Vagina (tissue), 2 donors: ENCODE data around the gene AMZ2. TPM values are rescaled to one million over a fixed set of nuclear protein-coding genes. Genes with fewer than 3 reads are reported as not detected.
A peak's percentile ranks its signal among the peaks of the same experiment; 100 is the strongest.
"Not testable (repeated sequence)": the region's sequence is repeated elsewhere in the genome, so short reads cannot be mapped to it uniquely, and the experiment has no call there.

ENCODE experiments used
- DNase-seq, 2 donors: peaks; one replicate each; pipeline ENCODE4 v3.0.0-alpha.2; 2017; ENCODE audit errors: extremely low spot score in 2 of 2
- H3K27ac ChIP-seq: fragments of 200-600 bp; sonication (generic); one replicate; pipeline ENCODE4 v1.5.1; 2019
- H3K27me3 ChIP-seq: fragments of 200-600 bp; sonication (generic); one replicate; pipeline ENCODE4 v1.5.1; 2019
- H3K36me3 ChIP-seq, 2 donors: fragments of 200-600 bp; sonication (generic); one replicate each; pipeline ENCODE4 v1.5.1; 2017 to 2019
- H3K4me1 ChIP-seq: fragments of 200-600 bp; sonication (generic); one replicate; pipeline ENCODE4 v1.5.1; 2019
- H3K4me3 ChIP-seq, 2 donors: fragments of 200-600 bp; sonication (generic); 1 replicate in 1 of 2; 2 replicates in 1 of 2; pipeline ENCODE4 v1.5.1; 2016 to 2019
- H3K9me3 ChIP-seq: fragments of 200-600 bp; sonication (generic); one replicate; pipeline ENCODE4 v1.5.1; 2019
- CTCF ChIP-seq, 3 experiments: fragments of 450-650 bp in 2 of 3; fragments of 200-600 bp in 1 of 3; sonication (generic) in 1 of 3; IDR thresholded peaks; one replicate each; pipeline ENCODE4 v1.5.1; 2017 to 2019; ENCODE audit warnings: antibody characterized with exemption in 3 of 3, mild to moderate bottlenecking in 2 of 3, moderate library complexity in 2 of 3
- POLR2A ChIP-seq, 2 donors: fragments of 450-650 bp; IDR thresholded peaks; one replicate each; pipeline ENCODE4 v1.6.1; 2017; ENCODE audit warnings: antibody characterized with exemption in 2 of 2, mild to moderate bottlenecking in 2 of 2, moderate library complexity in 2 of 2
- POLR2AphosphoS5 ChIP-seq, 2 donors: sonication (generic); formaldehyde crosslinking; IDR thresholded peaks; one replicate each; pipeline ENCODE4 v1.9.0; 2017; ENCODE audit warnings: antibody characterized with exemption in 2 of 2, mild to moderate bottlenecking in 2 of 2, low read depth in 1 of 2; ENCODE audit not compliant: insufficient read depth in 1 of 2
- intact Hi-C: fragments of 100-400 bp; cut with DNase I; formaldehyde crosslinking; loops from one replicate; pipeline ENCODE4 v1.15.1; 2023
- total RNA-seq: library from RNA; depleted of rRNA; stranded (reverse); fragments of >200 nt; gene quantifications from one replicate; pipeline ENCODE4 v1.2.3, GENCODE V29; 2016

Gene AMZ2
- total RNA-seq, 1 donor from 2014 or later, result 39.8 TPM

GRCh38 chr17:68260051-68260762 lies 12.4 kb downstream of the AMZ2 start:
- TF ChIP-seq POLR2AphosphoS5 (IDR thresholded peaks at IDR 0.05; ENCODE audit: insufficient read depth in 1 of 2, low read depth in 1 of 2), result no peak
- no peak for TF ChIP-seq POLR2A (IDR thresholded peaks at IDR 0.05)
- no peak for TF ChIP-seq CTCF (IDR thresholded peaks at IDR 0.05)
- intact Hi-C loops, result no loop called here
- H3K27ac ChIP-seq, result peak overlapping the region; percentile 53

DNA sequence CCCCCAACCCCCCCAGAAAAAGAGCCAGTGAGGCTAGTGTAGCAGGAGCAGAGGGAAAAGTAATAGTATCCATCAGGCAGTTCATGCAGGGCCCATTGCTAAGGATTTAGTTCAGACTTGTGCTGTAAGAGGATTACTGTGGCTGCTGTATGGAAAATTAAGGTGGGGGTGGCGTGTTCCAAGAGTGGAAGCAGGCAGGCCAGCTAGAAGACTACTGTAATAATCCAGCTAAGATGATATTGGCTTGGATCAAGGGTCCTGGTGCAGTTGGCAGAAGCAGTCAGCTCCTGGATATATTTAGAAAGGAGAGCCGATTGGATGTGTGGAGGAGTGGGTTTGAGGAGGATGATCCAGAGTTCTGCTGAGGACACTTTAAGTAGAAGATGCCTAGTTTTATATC lies 14.6 kb downstream of the AMZ2 start:
- not testable (repeated sequence) for H3K4me3 ChIP-seq, H3K36me3 ChIP-seq, H3K9me3 ChIP-seq, H3K4me1 ChIP-seq, H3K27ac ChIP-seq, H3K27me3 ChIP-seq, DNase-seq
- intact Hi-C loops, result loop anchor here (2.0 kb wide), 1 partner anchor 200 kb away; no protein-coding TSS in a partner anchor

More at GRCh38 chr17:68260051-68260762, 12.4 kb downstream of the AMZ2 start:
- no peak overlapping the region for H3K4me3 ChIP-seq
- peaks cover 6% of the 10 kb centered on the region for H3K4me1 ChIP-seq
- H3K9me3 ChIP-seq, result no peaks in the 10 kb centered on the region
- H3K36me3 ChIP-seq, result peaks cover 0 to 13% of the 10 kb centered on the region in 2 donors
- H3K27me3 ChIP-seq, result no peaks in the 10 kb centered on the region
- DNase-seq, result no peak

DNA sequence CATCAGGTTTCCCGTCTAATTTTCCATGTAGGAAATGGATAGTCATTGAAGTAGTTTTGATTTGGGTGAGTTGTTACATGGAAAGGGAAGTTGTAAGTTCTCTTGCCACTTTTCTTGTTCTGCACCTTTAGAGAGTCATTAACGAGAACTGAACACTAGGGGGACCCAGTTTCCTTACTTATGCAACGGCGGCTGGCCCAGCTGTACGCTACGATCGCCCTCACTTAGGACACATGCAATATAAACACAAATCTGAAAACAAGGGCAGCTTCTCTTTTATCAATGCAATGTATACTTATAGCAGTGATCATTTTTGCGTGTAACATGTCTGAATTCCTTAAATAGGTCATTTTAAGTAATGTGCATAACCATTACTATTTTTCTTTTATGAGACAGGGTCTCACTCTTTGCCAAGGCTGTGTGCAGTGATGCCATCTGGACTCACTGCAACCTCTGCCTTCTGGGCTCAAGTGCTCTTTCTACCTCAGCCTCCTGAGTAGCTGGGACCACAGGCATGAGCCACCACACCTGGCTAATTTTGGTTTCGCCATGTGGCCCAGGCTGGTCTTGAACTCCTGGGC lies 15.3 kb downstream of the AMZ2 start:
- H3K36me3 ChIP-seq, H3K27me3 ChIP-seq, H3K4me1 ChIP-seq, H3K9me3 ChIP-seq, DNase-seq, H3K27ac ChIP-seq, H3K4me3 ChIP-seq: not testable (repeated sequence)
- intact Hi-C loops, result loop anchor here (2.0 kb wide), 1 partner anchor 200 kb away; no protein-coding TSS in a partner anchor
- TF ChIP-seq CTCF (IDR thresholded peaks at IDR 0.05) (peak; percentile 32 to 61 (median 60)), POLR2AphosphoS5 (IDR thresholded peaks at IDR 0.05; ENCODE audit: insufficient read depth in 1 of 2, low read depth in 1 of 2) (peak in 1 of 2 donors; percentile 38)

DNA sequence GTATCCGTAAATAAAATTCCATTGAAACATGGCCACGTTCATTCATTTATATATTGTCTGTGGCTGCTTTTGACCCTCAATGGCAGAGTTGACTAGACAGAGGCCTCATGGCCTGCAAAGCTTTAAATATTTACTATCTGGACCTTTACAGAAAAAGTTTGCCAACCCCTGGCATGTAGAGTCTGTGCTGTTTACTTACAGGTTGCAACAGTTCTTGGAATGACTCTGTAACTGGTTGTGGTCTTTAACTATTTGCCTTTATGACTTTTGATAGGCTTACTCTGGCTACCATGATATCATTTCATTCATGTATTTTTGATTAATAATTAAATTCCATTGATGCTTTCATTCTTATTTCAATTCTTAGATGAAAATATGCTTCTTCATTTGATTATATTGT lies 18.0 kb downstream of the AMZ2 start:
- DNase-seq, H3K4me3 ChIP-seq, H3K4me1 ChIP-seq, H3K36me3 ChIP-seq, H3K9me3 ChIP-seq, intact Hi-C loops, H3K27ac ChIP-seq, H3K27me3 ChIP-seq: not testable (repeated sequence)

DNA sequence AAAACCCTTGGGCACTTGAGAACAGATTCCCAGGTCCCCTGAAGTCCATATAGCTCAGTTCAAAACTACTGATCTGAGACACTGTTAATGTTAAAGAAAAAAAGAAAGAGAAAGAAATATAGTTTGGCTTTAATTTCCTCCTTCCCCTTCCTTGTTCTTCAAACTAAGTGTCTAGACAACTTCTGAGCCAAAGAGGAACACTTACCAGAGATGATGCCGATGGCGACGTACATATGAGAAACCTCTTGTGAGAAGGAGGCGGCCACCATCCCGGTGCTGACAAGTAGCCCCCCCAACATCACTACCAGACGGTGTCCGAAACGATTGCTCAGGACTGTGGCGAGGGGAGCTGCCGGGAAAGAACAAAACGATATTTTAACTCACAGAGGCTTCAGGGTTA lies 25.9 kb downstream of the AMZ2 start:
- intact Hi-C loops, result loop anchor here (10.0 kb wide), 1 partner anchor 151 kb away; no protein-coding TSS in a partner anchor
- Histone ChIP-seq H3K4me1 (no peaks in the 10 kb centered on the region), H3K36me3 (peaks cover 0 to 9% of the 10 kb centered on the region in 2 donors), H3K4me3 (no peak overlapping the region), H3K27ac (no peak overlapping the region), H3K9me3 (no peaks in the 10 kb centered on the region), H3K27me3 (no peaks in the 10 kb centered on the region)
- DNase-seq, result no peak
- TF ChIP-seq POLR2A (IDR thresholded peaks at IDR 0.05) (no peak), CTCF (IDR thresholded peaks at IDR 0.05) (no peak), POLR2AphosphoS5 (IDR thresholded peaks at IDR 0.05; ENCODE audit: insufficient read depth in 1 of 2, low read depth in 1 of 2) (no peak)

- H3K27ac ChIP-seq, H3K9me3 ChIP-seq, H3K4me1 ChIP-seq, H3K36me3 ChIP-seq, H3K4me3 ChIP-seq, H3K27me3 ChIP-seq, DNase-seq: not testable (repeated sequence)
- intact Hi-C loops, result loop anchor here (10.0 kb wide), 1 partner anchor 148 kb away; no protein-coding TSS in a partner anchor
Observed at GRCh38 chr17:68276339-68276738, 28.5 kb downstream of the AMZ2 start.
